HFFc6 (cell line): Measurements from ENCODE around the gene HSD17B11. TPM values are rescaled to one million over a fixed set of nuclear protein-coding genes. Genes with fewer than 3 reads are reported as not detected.
"Not testable (repeated sequence)": the region's sequence is repeated elsewhere in the genome, so short reads cannot be mapped to it uniquely, and the experiment has no call there.

Experiments
- DNase-seq: peaks from one replicate; pipeline ENCODE4 v3.0.0-alpha.2; 2018
- H3K27ac Mint-ChIP-seq: 2 replicates; pipeline ENCODE4 v1.8.0; 2020; ENCODE audit warnings: mild to moderate bottlenecking, mixed read lengths
- H3K27me3 Mint-ChIP-seq: 2 replicates; pipeline ENCODE4 v1.8.0; 2021; ENCODE audit warnings: mild to moderate bottlenecking, moderate library complexity, mixed read lengths; ENCODE audit not compliant: insufficient read depth
- H3K36me3 Mint-ChIP-seq: 2 replicates; pipeline ENCODE4 v1.8.0; 2021; ENCODE audit warnings: low read depth, mixed read lengths
- H3K4me1 Mint-ChIP-seq: 2 replicates; pipeline ENCODE4 v1.8.0; 2020; ENCODE audit warnings: low read depth, mixed read lengths
- H3K4me3 Mint-ChIP-seq: 2 replicates; pipeline ENCODE4 v1.8.0; 2020; ENCODE audit warnings: mild to moderate bottlenecking, moderate library complexity, mixed read lengths
- H3K9me3 Mint-ChIP-seq: 2 replicates; pipeline ENCODE4 v1.8.0; 2020; ENCODE audit warnings: mild to moderate bottlenecking, mixed read lengths
- CTCF ChIP-seq: fragments of 200-600 bp; sonication (generic); IDR thresholded peaks from 2 replicates; pipeline ENCODE4 v1.5.0; 2021; ENCODE audit warnings: antibody characterized with exemption, mild to moderate bottlenecking
- total RNA-seq, 6 experiments: library from RNA; stranded (reverse); fragmentation: NEBNext Ultra II Directional; extraction: Animal tissue kit (Norgen Biotek cat#: 25700); gene quantifications; 2 replicates in 1 of 6; 3 replicates in 5 of 6; pipeline ENCODE4 v1.2.3, GENCODE V29; 2021

Gene HSD17B11
- total RNA-seq, 6 experiments from 2014 or later, result 14.6 to 18.7 (median 16.3) TPM

GRCh38 chr4:87345139-87345538 is 45.8 kb downstream of the HSD17B11 start:
- peaks cover 24% of the 10 kb centered on the region for H3K36me3 Mint-ChIP-seq
- no peak for TF ChIP-seq CTCF
- DNase-seq, result no peak
- H3K4me1 Mint-ChIP-seq, result no peaks in the 10 kb centered on the region
- peaks cover 14% of the 10 kb centered on the region for H3K9me3 Mint-ChIP-seq
- H3K27me3 Mint-ChIP-seq, result no peaks in the 10 kb centered on the region
- H3K27ac Mint-ChIP-seq, result no peak overlapping the region
- H3K4me3 Mint-ChIP-seq, result no peak overlapping the region

GRCh38 chr4:87342872-87343271 is 48.1 kb downstream of the HSD17B11 start:
- Mint-ChIP-seq H3K4me3 (no peak overlapping the region), H3K27ac (no peak overlapping the region), H3K27me3 (no peaks in the 10 kb centered on the region), H3K9me3 (peaks cover 14% of the 10 kb centered on the region), H3K36me3 (peaks cover 24% of the 10 kb centered on the region), H3K4me1 (no peaks in the 10 kb centered on the region)
- DNase-seq, result no peak
- TF ChIP-seq CTCF, result no peak

- Mint-ChIP-seq H3K36me3 (peaks cover 24% of the 10 kb centered on the region), H3K9me3 (peaks cover 14% of the 10 kb centered on the region)
- H3K4me1 Mint-ChIP-seq, H3K4me3 Mint-ChIP-seq, H3K27ac Mint-ChIP-seq, H3K27me3 Mint-ChIP-seq, DNase-seq: not testable (repeated sequence)
Observed at GRCh38 chr4:87341954-87342635, 48.9 kb downstream of the HSD17B11 start.

- H3K4me1 Mint-ChIP-seq, result no peaks in the 10 kb centered on the region
- no peak for DNase-seq
- no peak overlapping the region for H3K27ac Mint-ChIP-seq
- H3K9me3 Mint-ChIP-seq, result peaks cover 4% of the 10 kb centered on the region
- TF ChIP-seq CTCF, result no peak
- peaks cover 11% of the 10 kb centered on the region for H3K36me3 Mint-ChIP-seq
- H3K27me3 Mint-ChIP-seq, result no peaks in the 10 kb centered on the region
- no peak overlapping the region for H3K4me3 Mint-ChIP-seq
Observed at GRCh38 chr4:87339440-87339839, 51.5 kb downstream of the HSD17B11 start.

GRCh38 chr4:87337361-87337760 is 53.6 kb downstream of the HSD17B11 start:
- DNase-seq, result no peak
- H3K4me1 Mint-ChIP-seq, result no peaks in the 10 kb centered on the region
- H3K9me3 Mint-ChIP-seq, result peaks cover 21% of the 10 kb centered on the region
- peaks cover 22% of the 10 kb centered on the region for H3K36me3 Mint-ChIP-seq
- no peak overlapping the region for H3K4me3 Mint-ChIP-seq
- TF ChIP-seq CTCF, result no peak
- H3K27me3 Mint-ChIP-seq, result peaks cover 3% of the 10 kb centered on the region; the same call in 1 of the 2 replicates
- H3K27ac Mint-ChIP-seq, result no peak overlapping the region

- Mint-ChIP-seq H3K4me3 (no peak overlapping the region), H3K27ac (no peak overlapping the region)
Observed at GRCh38 chr4:87333267-87333666, 57.7 kb downstream of the HSD17B11 start.

More at GRCh38 chr4:87333267-87333666, 57.7 kb downstream of the HSD17B11 start:
- Mint-ChIP-seq H3K36me3 (peaks cover 25% of the 10 kb centered on the region), H3K9me3 (peaks cover 24% of the 10 kb centered on the region), H3K27me3 (peaks cover 3% of the 10 kb centered on the region; the same call in 1 of the 2 replicates), H3K4me1 (no peaks in the 10 kb centered on the region)
- no peak for DNase-seq
- TF ChIP-seq CTCF, result no peak
